HUES48 (cell line): ENCODE measurements around the gene FOXF1.

Experiments used
- H3K27ac ChIP-seq: one replicate; pipeline ENCODE4 v1.7.0; 2013; ENCODE audit warnings: low read depth, low read length, inconsistent platforms
- H3K27me3 ChIP-seq: 2 replicates; pipeline ENCODE4 v1.6.1; 2013; ENCODE audit warnings: mild to moderate bottlenecking, low read length; ENCODE audit not compliant: control insufficient read depth, insufficient read depth
- H3K36me3 ChIP-seq: 2 replicates; pipeline ENCODE4 v1.6.1; 2013; ENCODE audit warnings: low read length; ENCODE audit not compliant: control insufficient read depth, insufficient read depth
- H3K4me1 ChIP-seq: 2 replicates; pipeline ENCODE4 v1.6.1; 2013; ENCODE audit warnings: mild to moderate bottlenecking, low read length; ENCODE audit not compliant: control insufficient read depth, insufficient read depth
- H3K4me3 ChIP-seq: 2 replicates; pipeline ENCODE4 v1.5.1; 2013; ENCODE audit warnings: mild to moderate bottlenecking, low read depth, low read length
- H3K9ac ChIP-seq: 2 replicates; pipeline ENCODE4 v1.6.1; 2013; ENCODE audit warnings: mild to moderate bottlenecking, low read depth, low read length, moderate library complexity
- H3K9me3 ChIP-seq: 2 replicates; pipeline ENCODE4 v1.6.1; 2013; ENCODE audit warnings: low read length; ENCODE audit not compliant: control insufficient read depth, insufficient read depth

Gene FOXF1

GRCh38 chr16:86510465-86511261, at the start of gene FOXF1:
FOXF1 (plus strand) TSS chr16:86510527; CDS start chr16:86510570, 43 bp downstream.
- Histone ChIP-seq H3K27ac (no peak within 1 kb of the TSS), H3K4me1 (peaks cover 20% of the 10 kb centered on the region), H3K27me3 (peaks cover 100% of the 10 kb centered on the region), H3K36me3 (no peaks in the 10 kb centered on the region), H3K4me3 (peak within 1 kb of the TSS; percentile 66), H3K9me3 (no peaks in the 10 kb centered on the region), H3K9ac (no peak within 1 kb of the TSS)

- Histone ChIP-seq H3K36me3 (no peaks in the 10 kb centered on the region; the same call in 1 of the 2 replicates), H3K9ac (no peak overlapping the region), H3K4me3 (no peak overlapping the region), H3K9me3 (no peaks in the 10 kb centered on the region; the same call in 1 of the 2 replicates), H3K4me1 (no peaks in the 10 kb centered on the region), H3K27ac (no peak overlapping the region), H3K27me3 (0 out of 2 replicates have a peak, but pooled peaks cover 2% of the 10 kb centered on the region)
Measured at GRCh38 chr16:86461037-86461436, 49.3 kb upstream of the FOXF1 start.

- no peak overlapping the region for H3K27ac ChIP-seq
- H3K36me3 ChIP-seq = no peaks in the 10 kb centered on the region; the same call in 1 of the 2 replicates
- H3K9ac ChIP-seq = no peak overlapping the region
- H3K4me1 ChIP-seq = no peaks in the 10 kb centered on the region
- no peak overlapping the region for H3K4me3 ChIP-seq
- H3K9me3 ChIP-seq = no peaks in the 10 kb centered on the region; the same call in 1 of the 2 replicates
- 0 out of 2 replicates have a peak, but pooled peaks cover 2% of the 10 kb centered on the region for H3K27me3 ChIP-seq
Measured at GRCh38 chr16:86462334-86463084, 47.8 kb upstream of the FOXF1 start.

- H3K9me3 ChIP-seq = no peaks in the 10 kb centered on the region; the same call in 1 of the 2 replicates
Measured at GRCh38 chr16:86464044-86464443, 46.3 kb upstream of the FOXF1 start.

GRCh38 chr16:86465434-86465833, 44.9 kb upstream of the FOXF1 start:
- H3K4me1 ChIP-seq = no peaks in the 10 kb centered on the region

More at GRCh38 chr16:86464044-86464443, 46.3 kb upstream of the FOXF1 start:
- no peak overlapping the region for H3K4me3 ChIP-seq
- no peak overlapping the region for H3K9ac ChIP-seq
- no peaks in the 10 kb centered on the region; the same call in 1 of the 2 replicates for H3K36me3 ChIP-seq
- H3K27ac ChIP-seq = no peak overlapping the region
- H3K27me3 ChIP-seq = no peaks in the 10 kb centered on the region
- no peaks in the 10 kb centered on the region for H3K4me1 ChIP-seq

GRCh38 chr16:86466696-86467406, 43.5 kb upstream of the FOXF1 start:
- Histone ChIP-seq H3K4me3 (no peak overlapping the region), H3K36me3 (no peaks in the 10 kb centered on the region; the same call in 1 of the 2 replicates), H3K27ac (no peak overlapping the region), H3K9ac (no peak overlapping the region), H3K9me3 (no peaks in the 10 kb centered on the region; the same call in 1 of the 2 replicates), H3K27me3 (no peaks in the 10 kb centered on the region), H3K4me1 (no peaks in the 10 kb centered on the region)

More at GRCh38 chr16:86465434-86465833, 44.9 kb upstream of the FOXF1 start:
- Histone ChIP-seq H3K36me3 (no peaks in the 10 kb centered on the region; the same call in 1 of the 2 replicates), H3K27me3 (no peaks in the 10 kb centered on the region), H3K9me3 (no peaks in the 10 kb centered on the region; the same call in 1 of the 2 replicates), H3K4me3 (no peak overlapping the region), H3K9ac (no peak overlapping the region), H3K27ac (no peak overlapping the region)

GRCh38 chr16:86467490-86467889, 42.8 kb upstream of the FOXF1 start:
- H3K27me3 ChIP-seq = no peaks in the 10 kb centered on the region
- H3K27ac ChIP-seq = no peak overlapping the region
- no peaks in the 10 kb centered on the region; the same call in 1 of the 2 replicates for H3K36me3 ChIP-seq
- no peak overlapping the region for H3K9ac ChIP-seq
- no peaks in the 10 kb centered on the region for H3K4me1 ChIP-seq
- H3K4me3 ChIP-seq = no peak overlapping the region
- H3K9me3 ChIP-seq = no peaks in the 10 kb centered on the region; the same call in 1 of the 2 replicates

- H3K27me3 ChIP-seq = no peaks in the 10 kb centered on the region; the same call in 1 of the 2 replicates
- no peaks in the 10 kb centered on the region for H3K36me3 ChIP-seq
- no peak overlapping the region for H3K4me3 ChIP-seq
- H3K4me1 ChIP-seq = no peaks in the 10 kb centered on the region
- no peak overlapping the region for H3K9ac ChIP-seq
- H3K9me3 ChIP-seq = no peaks in the 10 kb centered on the region
- H3K27ac ChIP-seq = no peak overlapping the region
Measured at GRCh38 chr16:86470964-86471363, 39.4 kb upstream of the FOXF1 start.

GRCh38 chr16:86471896-86472295, 38.4 kb upstream of the FOXF1 start:
- Histone ChIP-seq H3K27ac (no peak overlapping the region), H3K27me3 (no peaks in the 10 kb centered on the region; the same call in 1 of the 2 replicates), H3K36me3 (no peaks in the 10 kb centered on the region), H3K4me3 (no peak overlapping the region), H3K9me3 (no peaks in the 10 kb centered on the region), H3K4me1 (no peaks in the 10 kb centered on the region), H3K9ac (no peak overlapping the region)

GRCh38 chr16:86472366-86472765, 38.0 kb upstream of the FOXF1 start:
- Histone ChIP-seq H3K4me1 (no peaks in the 10 kb centered on the region), H3K36me3 (no peaks in the 10 kb centered on the region), H3K9me3 (no peaks in the 10 kb centered on the region), H3K4me3 (no peak overlapping the region), H3K27me3 (no peaks in the 10 kb centered on the region; the same call in 1 of the 2 replicates), H3K9ac (no peak overlapping the region), H3K27ac (no peak overlapping the region)
